SKM-1 (cell line): Measurements from ENCODE around the gene SYNDIG1.

Experiments used
- DNase-seq: peaks from one replicate; lab custom pipeline; 2025; ENCODE audit not compliant: unreplicated experiment; lab: John Stamatoyannopoulos, UW

SYNDIG1 gene

DNA sequence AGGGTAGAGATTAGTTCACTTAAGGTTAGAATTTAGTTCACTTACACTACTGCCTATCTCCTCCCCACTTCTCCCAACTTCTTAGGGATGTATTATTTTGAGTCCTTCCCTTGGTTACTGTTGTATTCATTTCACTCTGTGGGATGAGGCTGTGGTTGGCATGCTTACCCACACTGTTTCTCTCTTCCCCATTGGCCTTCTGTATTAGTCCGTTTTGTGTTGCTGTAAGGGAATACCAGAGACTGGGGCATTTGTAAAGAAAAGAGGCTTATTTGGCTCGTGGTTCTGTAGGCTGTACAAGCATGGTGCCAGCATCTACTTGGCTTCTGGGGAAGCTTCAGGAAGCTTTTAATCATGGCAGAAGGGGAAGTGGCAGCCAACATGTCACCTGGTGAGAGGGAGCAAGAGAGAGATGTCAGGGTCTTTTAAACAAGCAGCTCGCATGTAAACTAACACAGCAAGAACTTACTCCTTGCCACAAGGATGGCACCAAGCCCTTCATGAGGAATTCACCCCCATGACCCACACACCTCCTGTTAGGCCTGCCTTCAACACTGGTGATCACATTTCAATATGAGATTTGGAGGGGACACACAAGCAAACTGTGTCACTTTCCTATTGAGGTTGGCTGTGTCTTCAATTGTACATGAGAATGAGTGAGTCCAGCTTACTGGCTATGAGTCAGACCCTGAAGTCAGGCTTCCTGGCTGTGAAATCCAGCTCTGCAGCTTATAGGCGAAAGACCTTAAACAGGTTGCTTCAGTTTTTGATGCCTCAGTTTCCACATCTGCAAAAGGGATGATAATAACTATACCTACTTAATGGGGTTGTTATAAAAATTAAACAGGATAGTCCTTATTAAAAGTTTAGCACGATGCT, 53.3 kb downstream of the SYNDIG1 start:
- DNase-seq, result no peak

DNA sequence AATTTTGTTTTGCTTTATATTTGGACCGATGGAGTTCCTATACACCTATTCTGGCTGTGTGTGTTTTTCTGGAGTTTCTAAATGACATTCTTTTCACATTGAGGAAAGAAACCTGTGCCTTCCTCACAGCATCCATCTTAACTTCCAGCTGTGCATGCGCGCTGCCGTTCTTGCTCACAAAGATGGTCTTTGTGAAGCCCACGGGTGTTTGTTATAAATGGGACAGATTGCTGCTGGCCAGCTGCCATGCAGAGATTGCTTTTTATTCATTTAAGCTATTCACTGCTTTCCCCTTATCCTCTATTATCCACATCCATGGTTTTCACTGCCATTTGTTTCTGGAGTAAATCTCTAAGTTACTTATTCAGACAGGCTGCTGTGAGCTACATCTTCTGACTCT, 54.2 kb downstream of the SYNDIG1 start:
- no peak for DNase-seq

GRCh38 chr20:24528583-24529368, 59.3 kb downstream of the SYNDIG1 start:
- DNase-seq, result no peak

DNA sequence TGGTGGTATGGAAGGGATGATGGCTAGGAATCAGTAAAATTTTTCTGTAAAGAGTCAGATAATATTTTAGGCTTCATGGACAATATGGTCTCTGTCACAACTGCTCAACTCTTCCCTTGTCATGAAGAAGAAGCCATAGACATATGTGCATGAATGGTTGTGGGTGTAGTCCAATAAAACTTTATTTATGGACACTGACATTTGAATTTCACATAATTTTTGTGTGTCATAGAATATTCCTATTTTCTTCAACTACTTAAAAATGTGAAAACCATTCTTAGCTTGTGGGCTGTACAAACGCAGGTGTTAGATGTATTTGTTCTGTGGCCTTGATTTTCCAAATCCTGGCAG, 59.9 kb downstream of the SYNDIG1 start:
- no peak for DNase-seq

DNA sequence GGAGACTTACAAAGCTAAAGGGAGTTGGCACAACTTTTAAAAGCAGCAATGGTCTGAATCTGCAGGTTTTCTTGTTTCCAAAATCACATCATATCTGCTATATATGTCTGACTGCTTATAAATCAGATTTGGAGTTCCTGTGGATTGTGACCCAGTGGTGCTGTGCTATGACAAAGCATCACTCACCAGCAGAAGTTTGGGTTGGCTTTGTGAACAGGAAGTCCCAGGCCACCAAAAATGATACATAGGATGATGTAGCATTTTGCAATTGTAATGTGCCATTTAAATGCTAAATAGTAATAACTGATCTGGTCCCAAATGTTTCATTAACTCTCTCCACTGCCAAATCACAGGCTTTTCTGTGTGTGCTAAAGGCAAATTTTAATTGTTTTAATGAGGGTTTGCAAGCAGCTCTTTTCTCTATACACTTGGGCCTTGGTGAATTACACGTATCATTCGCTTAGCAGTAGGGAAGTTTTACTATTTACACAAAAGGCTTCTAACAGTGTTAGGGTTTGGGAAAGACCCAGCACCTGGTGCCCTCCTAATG, 60.8 kb downstream of the SYNDIG1 start:
- no peak for DNase-seq

DNA sequence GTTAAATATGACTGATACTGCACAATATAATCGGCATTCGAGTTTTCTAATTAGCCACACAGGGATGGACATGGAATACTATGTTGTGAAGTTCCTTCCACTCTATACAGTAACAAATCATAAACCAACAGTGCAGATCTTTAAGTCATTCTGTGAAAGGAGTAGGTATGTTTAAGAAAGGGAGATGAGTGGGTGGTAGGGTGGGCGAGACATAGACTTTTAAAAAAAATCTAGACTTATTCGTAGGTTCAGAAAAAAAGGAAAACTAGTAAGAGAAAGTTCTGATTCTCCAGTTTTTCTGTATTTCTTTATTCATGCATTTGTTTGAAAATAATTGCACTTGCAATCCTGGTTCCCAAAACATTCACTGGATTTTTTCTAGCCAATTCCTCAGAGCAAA, 61.8 kb downstream of the SYNDIG1 start:
- no peak for DNase-seq

DNA sequence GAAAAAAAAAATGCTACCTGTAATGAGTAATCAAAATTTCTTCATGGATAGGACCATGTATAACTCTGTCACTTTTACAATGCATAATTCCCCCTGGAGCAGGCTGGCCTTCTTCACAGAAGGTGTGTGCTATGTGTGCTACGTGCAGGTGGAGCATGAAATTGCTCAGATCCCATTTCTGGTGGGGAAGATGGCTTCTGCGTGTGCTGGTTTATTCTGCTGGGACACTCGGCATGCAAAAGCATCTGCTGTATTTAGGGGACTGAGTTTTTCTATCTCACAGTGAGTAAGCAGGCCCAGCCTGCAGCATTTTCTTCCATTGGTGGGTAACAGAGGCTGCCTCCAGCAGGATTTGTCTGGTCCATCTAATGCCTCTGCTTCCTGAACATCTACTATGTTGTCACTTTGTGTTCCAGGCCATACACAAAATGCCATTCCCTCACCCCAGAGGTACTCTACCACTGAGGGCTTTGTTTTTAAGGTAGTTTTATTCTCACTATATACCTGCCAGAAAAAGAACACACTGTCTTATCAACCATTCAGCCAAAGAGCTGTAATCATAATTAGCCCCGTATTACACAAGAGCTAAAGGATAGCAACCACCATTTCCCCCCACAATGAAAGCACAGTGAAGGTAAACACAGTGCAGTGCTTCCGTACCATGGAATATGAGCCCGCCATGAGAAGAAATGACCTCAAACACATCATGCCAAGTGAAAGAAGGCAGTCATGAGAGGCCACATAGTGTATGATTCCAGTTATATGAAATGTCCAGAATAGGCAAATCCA, 62.4 kb downstream of the SYNDIG1 start:
- DNase-seq, result no peak

DNA sequence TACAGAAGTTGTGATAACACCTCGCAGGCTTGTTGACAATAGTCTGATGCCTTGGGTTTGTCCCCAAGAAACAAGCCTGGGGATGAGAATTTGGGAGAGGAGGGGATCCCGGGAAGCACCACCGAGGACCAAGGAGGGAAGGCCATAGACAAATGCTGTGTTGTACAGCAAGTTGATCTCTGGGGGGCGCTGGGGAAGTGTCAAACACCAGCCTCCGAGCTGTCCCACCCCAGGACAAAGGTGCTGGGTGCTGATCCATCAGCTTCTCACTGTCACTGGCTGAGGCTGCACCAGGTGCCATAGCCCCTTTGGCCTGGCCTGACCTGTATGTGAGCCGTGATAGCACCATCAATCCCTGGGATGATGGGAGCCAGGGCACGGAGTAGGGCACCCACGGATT, 64.0 kb downstream of the SYNDIG1 start:
- DNase-seq, result no peak

DNA sequence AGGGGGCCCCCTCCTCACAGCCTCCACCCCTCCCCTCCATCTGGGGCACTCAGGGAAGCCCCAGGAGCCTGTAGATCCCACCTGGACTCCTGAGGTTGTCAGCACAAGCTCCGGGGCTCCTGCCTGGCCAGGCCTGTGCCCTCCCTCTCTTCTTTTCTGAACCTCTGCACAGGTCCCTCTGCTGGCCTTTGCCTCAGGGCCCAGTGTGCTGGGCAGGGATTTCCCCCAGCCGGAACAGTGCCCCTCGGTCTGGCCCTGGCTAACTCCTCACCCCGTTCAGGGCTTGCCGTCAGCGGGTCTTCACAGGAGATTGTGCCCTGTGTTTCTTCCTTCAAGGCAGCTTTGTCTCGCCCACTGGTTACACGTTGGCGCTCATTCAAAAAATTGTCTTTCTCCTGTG, 64.9 kb downstream of the SYNDIG1 start:
- no peak for DNase-seq

GRCh38 chr20:24535941-24536730, 66.7 kb downstream of the SYNDIG1 start:
- DNase-seq, result no peak

DNA sequence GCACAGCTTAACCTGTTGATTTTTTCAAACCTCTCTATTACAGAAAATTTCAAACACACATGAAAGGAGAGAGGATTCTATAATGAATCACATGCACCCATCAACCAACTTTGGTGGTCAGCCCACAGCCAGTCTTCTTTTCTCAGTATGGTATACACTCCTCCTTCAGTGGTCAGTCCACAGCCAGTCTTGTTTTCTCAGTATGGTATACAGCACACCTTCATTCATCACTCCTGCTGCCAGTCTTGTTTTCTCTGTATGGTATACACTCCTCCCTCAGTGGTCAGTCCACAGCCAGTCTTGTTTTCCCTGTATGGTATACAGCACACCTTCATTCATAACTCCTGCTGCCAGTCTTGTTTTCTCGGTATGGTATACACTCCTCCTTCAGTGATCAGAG, 67.8 kb downstream of the SYNDIG1 start:
- no peak for DNase-seq

DNA sequence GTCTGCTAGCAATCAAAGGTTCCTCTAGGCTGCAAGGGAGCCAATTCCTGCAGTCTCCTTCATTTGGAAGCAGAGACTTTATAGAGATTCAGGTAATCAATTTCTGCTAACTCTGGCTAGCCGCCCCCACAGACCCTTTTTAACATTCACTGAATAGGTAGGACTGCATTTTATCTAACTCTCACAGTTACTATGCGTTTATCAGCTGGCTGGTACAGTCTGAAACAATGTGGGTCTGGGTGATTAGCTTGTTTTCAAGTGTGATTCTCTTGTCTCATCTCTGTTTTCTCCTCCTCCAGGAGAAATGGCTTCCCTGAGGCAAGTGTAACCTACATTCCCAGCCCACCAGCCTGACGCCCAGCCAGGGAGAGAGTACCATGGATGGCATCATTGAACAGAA, 73.3 kb downstream of the SYNDIG1 start:
- DNase-seq, result no peak

DNA sequence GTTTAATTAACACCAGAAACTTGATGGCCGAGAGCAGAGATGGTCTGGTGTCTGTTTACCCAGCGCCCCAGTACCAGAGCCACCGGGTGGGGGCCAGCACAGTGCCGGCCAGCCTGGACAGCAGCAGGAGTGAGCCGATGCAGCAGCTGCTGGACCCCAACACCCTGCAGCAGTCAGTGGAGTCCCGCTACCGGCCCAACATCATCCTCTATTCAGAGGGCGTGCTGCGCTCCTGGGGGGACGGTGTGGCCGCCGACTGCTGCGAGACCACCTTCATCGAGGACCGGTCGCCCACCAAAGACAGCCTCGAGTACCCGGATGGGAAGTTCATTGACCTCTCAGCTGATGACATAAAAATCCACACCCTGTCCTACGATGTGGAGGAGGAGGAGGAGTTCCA, 73.7 kb downstream of the SYNDIG1 start:
- no peak for DNase-seq

GRCh38 chr20:24543741-24544140, 74.3 kb downstream of the SYNDIG1 start:
- DNase-seq, result no peak

DNA sequence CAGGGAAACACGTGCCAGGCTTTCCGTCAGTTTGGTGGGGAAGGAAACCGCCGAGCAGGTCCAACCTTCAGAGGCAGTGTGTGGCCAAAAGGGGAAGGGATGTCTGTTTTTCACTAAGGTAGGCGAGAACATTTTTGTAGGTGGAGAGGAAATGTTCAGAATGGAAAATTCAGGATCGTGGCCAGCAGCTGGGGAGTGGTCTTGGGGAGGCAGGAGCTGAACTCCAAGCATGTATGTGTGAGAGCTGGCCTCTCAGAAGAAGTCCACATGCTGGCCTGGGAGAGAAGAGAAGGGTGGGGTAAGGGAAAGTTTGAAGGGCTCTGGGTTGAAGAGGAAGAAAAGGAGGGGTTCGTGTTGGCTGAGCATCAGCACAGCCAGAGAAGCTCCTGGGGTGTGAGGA, 74.9 kb downstream of the SYNDIG1 start:
- no peak for DNase-seq

DNA sequence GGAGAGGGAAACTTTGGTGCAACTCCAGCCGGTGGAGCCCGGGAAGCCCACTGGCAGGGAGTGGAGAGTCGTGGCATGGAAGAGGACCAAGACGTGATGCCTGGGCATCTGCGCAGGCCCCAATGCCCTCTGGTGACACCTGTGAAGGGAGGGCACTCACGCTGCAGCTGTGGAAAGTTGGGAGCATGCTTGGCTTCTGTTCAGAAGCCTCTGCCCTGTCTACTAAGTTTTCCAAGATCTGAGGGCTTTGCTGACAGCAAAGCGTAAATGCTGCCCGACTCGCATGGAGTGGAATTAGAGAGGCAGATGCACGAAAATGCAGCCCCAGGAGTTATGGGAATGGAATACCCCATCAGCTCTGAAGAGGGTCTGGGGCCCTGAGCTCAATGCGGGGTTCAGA, 75.7 kb downstream of the SYNDIG1 start:
- DNase-seq, result no peak

DNA sequence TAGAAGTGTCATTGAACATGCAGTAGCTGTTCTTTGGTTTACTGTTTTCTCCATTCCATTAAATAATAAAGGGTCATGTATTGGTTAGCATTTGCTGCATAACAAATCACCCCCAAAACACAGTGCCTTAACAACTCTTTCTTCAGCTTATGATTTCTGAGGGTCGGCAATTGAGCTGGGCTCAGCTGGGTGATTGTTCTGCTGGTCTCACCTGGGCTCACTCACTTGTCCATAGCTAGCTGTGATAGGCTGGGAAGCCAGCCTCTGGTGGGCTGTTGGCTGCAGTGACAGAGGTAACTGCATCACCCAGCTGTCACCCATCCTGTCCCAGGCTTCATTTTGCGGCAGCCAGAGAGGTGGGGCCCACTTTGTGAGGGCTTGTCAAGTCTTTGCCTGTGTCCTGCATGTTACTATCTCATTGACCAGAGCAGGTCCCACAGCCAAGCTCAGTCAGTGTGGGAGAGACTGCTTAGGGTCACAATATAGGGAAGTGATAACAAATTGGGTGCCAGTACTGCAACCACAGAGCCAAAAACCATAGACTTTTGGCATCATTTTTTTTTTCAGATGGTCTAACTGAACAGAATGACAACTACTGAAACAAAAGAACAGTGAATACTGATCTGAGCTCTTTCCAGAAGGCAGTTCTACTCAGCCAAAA, 76.9 kb downstream of the SYNDIG1 start:
- DNase-seq, result no peak

DNA sequence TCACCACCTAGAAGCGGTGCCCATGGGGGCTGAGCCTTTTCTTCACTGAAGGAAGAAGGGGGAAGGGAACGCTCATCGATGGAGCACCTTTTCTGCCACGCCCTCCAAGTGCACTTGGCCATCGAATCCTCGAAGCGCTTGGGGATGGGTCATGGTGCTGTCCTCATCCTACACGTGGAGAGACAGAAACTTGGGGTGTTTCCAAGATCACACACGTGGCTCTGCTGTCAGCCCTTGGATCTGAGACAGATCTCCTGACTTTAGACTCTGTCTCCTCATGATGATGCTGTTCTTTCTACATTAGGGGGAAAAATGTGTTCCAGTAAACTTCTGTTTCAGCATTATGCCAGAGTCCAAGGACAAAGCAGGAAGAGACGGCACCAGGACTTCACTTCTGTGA, 78.5 kb downstream of the SYNDIG1 start:
- no peak for DNase-seq

DNA sequence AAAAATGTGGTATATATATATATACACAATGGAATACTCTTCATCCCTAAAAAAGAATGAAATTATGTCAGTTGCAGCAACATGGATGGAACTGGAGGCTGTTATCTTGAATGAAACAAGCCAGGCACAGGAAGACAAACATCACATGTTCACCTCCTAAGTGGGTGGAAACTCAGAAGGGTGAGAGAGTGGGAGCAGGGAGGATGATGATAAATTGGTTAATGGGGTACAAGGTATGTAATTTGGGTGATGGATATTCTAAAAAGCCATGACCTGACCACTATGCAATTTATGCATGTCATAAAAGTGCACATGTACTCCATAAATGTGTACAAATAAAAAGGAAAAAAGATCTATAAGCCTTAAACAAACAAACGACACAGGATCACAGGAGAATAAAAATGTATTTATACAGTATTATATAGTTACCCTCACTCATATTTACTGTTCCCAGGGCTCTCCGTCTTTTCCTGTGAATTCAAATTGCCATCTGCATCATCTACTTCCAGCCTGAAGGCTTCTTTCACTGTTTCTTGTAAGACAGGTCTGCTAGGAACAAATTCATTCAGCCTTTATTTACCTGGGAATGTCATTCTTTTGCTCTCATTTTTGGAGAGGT, 89.8 kb downstream of the SYNDIG1 start:
- DNase-seq, result no peak
